HCT116 (cell line): ENCODE data around the gene NDC80.

Source experiments
- CEBPB ChIP-seq: IDR thresholded peaks from 2 replicates; pipeline ENCODE4 v1.6.1; 2012; ENCODE audit warnings: low read depth
- ELF1 ChIP-seq: IDR thresholded peaks from 2 replicates; pipeline ENCODE4 v1.6.1; 2012; ENCODE audit warnings: low read depth, borderline replicate concordance
- EZH2 ChIP-seq: fragments of 200-600 bp; sonication (generic); IDR thresholded peaks from 2 replicates; pipeline ENCODE4 v1.6.1; 2017; ENCODE audit warnings: antibody characterized with exemption, mixed run types
- EZH2phosphoT487 ChIP-seq: fragments of 200-600 bp; IDR thresholded peaks from 2 replicates; pipeline ENCODE4 v1.6.1; 2018; ENCODE audit warnings: antibody characterized with exemption, borderline replicate concordance
- POLR2AphosphoS5 ChIP-seq: IDR thresholded peaks from 2 replicates; pipeline ENCODE4 v1.6.1; 2011; ENCODE audit warnings: mild to moderate bottlenecking, low read depth, low read length, moderate library complexity
- RAD21 ChIP-seq: IDR thresholded peaks from 2 replicates; pipeline ENCODE4 v1.6.1; 2012; ENCODE audit warnings: low read depth, mild to moderate bottlenecking
- SIN3A ChIP-seq: IDR thresholded peaks from 2 replicates; pipeline ENCODE4 v1.6.1; 2012; ENCODE audit warnings: low read depth
- TCF7L2 ChIP-seq: IDR thresholded peaks from 2 replicates; pipeline ENCODE4 v1.7.0; 2011; ENCODE audit warnings: borderline replicate concordance, inconsistent platforms; ENCODE audit not compliant: insufficient read depth, insufficient read length; ENCODE audit errors: extremely low read depth
- ZFX ChIP-seq: fragments of 450-650 bp; IDR thresholded peaks from 2 replicates; pipeline ENCODE4 v1.6.1; 2017
- ZNF274 ChIP-seq: fragments of 200-500 bp; sonication (Bioruptor generic); IDR thresholded peaks from 2 replicates; pipeline ENCODE4 v1.6.1; 2014; ENCODE audit warnings: mild to moderate bottlenecking, low read depth, low read length, inconsistent platforms
- TF ChIP-seq, protein P1 (sequence below), 3 experiments: fragments of 200-600 bp in 1 of 3; sonication (generic) in 1 of 3; IDR thresholded peaks in 2 of 3; conservative IDR thresholded peaks in 1 of 3; 2 replicates each; pipeline ENCODE4 v1.5.1; 2012 to 2017; ENCODE audit warnings: low read depth in 2 of 3, low read length in 2 of 3, antibody characterized with exemption in 1 of 3, borderline replicate concordance in 1 of 3, control low read depth in 1 of 3, mild to moderate bottlenecking in 1 of 3, mixed read lengths in 1 of 3, mixed run types in 1 of 3, moderate library complexity in 1 of 3; ENCODE audit not compliant: insufficient read depth in 1 of 3
- TF ChIP-seq, protein P2 (sequence below): IDR thresholded peaks from 2 replicates; pipeline ENCODE4 v1.6.1; 2012
- TF ChIP-seq, protein P3 (sequence below): IDR thresholded peaks from 2 replicates; pipeline ENCODE4 v1.6.1; 2012; ENCODE audit warnings: low read depth

DNA sequence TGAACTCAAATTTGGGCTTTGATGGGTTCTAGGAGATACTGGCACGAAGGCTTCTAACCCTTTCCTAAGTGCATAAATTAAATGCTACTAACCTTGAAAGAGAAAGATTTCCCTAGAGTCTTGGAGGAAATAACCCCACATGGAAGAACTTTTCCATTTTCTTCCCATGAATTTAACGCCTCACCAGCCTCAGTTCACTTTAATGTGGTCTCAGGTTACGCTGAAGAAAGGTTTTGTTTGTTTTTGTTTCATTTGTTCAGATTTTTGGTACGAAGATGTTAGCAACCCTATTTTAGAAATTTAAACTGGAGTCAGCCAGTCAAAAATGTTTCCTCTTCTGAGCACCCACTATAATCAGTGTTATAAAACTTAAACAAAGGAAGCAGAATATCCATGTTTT lies 30.8 kb upstream of the NDC80 start:
- TF ChIP-seq, protein P1, sequence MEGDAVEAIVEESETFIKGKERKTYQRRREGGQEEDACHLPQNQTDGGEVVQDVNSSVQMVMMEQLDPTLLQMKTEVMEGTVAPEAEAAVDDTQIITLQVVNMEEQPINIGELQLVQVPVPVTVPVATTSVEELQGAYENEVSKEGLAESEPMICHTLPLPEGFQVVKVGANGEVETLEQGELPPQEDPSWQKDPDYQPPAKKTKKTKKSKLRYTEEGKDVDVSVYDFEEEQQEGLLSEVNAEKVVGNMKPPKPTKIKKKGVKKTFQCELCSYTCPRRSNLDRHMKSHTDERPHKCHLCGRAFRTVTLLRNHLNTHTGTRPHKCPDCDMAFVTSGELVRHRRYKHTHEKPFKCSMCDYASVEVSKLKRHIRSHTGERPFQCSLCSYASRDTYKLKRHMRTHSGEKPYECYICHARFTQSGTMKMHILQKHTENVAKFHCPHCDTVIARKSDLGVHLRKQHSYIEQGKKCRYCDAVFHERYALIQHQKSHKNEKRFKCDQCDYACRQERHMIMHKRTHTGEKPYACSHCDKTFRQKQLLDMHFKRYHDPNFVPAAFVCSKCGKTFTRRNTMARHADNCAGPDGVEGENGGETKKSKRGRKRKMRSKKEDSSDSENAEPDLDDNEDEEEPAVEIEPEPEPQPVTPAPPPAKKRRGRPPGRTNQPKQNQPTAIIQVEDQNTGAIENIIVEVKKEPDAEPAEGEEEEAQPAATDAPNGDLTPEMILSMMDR (IDR thresholded peaks at IDR 0.05 in 2 of 3, conservative IDR thresholded peaks at IDR 0.05 in 1 of 3; ENCODE audit: borderline replicate concordance in 1 of 3, insufficient read depth in 1 of 3, low read depth in 2 of 3, low read length in 2 of 3), result no peak
- TF ChIP-seq EZH2, result no peak
- no peak for TF ChIP-seq CEBPB
- TF ChIP-seq, protein P2, sequence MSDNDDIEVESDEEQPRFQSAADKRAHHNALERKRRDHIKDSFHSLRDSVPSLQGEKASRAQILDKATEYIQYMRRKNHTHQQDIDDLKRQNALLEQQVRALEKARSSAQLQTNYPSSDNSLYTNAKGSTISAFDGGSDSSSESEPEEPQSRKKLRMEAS, result no peak
- no peak for TF ChIP-seq ZNF274
- TF ChIP-seq, protein P3, sequence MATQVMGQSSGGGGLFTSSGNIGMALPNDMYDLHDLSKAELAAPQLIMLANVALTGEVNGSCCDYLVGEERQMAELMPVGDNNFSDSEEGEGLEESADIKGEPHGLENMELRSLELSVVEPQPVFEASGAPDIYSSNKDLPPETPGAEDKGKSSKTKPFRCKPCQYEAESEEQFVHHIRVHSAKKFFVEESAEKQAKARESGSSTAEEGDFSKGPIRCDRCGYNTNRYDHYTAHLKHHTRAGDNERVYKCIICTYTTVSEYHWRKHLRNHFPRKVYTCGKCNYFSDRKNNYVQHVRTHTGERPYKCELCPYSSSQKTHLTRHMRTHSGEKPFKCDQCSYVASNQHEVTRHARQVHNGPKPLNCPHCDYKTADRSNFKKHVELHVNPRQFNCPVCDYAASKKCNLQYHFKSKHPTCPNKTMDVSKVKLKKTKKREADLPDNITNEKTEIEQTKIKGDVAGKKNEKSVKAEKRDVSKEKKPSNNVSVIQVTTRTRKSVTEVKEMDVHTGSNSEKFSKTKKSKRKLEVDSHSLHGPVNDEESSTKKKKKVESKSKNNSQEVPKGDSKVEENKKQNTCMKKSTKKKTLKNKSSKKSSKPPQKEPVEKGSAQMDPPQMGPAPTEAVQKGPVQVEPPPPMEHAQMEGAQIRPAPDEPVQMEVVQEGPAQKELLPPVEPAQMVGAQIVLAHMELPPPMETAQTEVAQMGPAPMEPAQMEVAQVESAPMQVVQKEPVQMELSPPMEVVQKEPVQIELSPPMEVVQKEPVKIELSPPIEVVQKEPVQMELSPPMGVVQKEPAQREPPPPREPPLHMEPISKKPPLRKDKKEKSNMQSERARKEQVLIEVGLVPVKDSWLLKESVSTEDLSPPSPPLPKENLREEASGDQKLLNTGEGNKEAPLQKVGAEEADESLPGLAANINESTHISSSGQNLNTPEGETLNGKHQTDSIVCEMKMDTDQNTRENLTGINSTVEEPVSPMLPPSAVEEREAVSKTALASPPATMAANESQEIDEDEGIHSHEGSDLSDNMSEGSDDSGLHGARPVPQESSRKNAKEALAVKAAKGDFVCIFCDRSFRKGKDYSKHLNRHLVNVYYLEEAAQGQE, result no peak
- no peak for TF ChIP-seq ELF1
- TF ChIP-seq POLR2AphosphoS5, result no peak
- TF ChIP-seq TCF7L2, result no peak
- no peak for TF ChIP-seq ZFX
- no peak for TF ChIP-seq SIN3A
- no peak for TF ChIP-seq EZH2phosphoT487
- TF ChIP-seq RAD21, result no peak
